ENCODE data around the gene FHL5.
A peak's percentile ranks its signal among the peaks of the same experiment; 100 is the strongest.
"Not testable (repeated sequence)": the region's sequence is repeated elsewhere in the genome, so short reads cannot be mapped to it uniquely, and the experiment has no call there.

Gene FHL5

DNA sequence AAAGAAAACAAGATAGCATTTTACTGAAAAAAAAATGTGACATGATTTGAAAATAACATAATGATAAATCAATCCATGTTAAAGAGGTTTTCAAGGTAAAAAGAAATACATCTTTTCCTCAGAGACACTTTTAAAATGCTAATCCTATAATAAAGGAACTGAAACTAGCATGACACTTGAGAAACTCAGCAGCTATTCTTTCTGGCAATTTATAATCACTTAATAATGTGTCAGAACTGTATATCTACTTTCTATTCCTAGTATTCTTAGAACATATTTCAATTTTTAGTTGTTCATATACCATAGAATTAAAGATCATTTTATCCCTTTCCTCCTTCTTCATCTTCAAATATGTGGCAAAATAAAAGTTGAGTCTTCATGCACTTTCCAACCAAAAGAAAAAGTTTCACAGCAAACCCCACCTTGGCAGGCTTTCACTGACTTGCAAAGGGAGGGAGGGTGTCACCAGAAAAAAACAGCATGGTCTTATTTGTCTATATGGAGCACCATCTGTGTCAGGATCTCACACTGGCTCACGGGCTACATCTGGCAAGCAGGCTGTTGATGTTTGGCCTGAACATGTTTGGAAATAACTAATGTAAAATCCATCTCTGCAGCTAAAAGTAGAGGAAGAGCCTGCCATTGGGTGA is 48.5 kb downstream of the FHL5 start:
- Histone ChIP-seq H3K4me1 (ENCODE audit: control insufficient read depth, insufficient read depth, low read length) (no peaks in the 10 kb centered on the region), H3K9ac (ENCODE audit: low read length) (no peak overlapping the region), H3K9me3 (ENCODE audit: control insufficient read depth, low read length) (no peaks in the 10 kb centered on the region), H3K4me3 (ENCODE audit: low read length) (no peak overlapping the region), H3K27me3 (replicated peaks; ENCODE audit: control insufficient read depth, insufficient read depth, low read length) (peaks cover 13% of the 10 kb centered on the region), H3K36me3 (ENCODE audit: control insufficient read depth, insufficient read depth, low read length, severe bottlenecking) (no peaks in the 10 kb centered on the region)
- DNase-seq (ENCODE audit: low read depth), result no peak

DNA sequence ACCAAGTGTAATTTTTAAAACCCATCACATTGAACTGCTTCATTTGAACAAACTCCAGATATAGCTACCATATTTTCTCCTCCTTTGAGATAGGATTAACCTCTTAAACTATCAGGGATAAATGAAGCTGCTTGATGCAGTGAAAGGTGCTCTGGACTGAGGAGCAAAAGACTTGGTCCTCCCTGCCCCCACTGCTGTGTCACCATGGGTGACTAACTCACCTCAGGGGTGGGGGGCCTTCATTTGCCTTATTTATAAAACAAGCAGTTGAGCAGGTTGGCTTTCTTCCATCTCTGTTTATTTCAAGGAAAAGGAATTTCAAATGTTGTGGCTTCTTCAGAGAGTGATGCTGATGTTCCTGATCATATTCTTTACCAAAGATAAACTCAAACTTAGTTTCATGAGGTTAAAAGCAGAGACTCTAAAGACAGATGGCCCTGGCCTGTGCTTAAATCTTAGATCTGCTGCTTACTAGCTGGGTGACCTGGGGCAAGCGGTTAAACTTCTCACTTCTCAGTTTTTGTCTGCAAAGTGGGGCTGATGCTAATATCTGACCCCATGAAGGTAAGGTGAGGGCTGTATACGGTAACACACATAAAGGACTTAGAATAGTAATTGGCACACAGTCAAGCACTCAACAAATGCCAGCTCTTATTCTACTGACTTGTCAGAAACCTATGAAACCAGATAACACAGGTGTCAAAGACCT is 50.5 kb downstream of the FHL5 start:
- H3K36me3 ChIP-seq (ENCODE audit: control insufficient read depth, insufficient read depth, low read length, severe bottlenecking), result no peaks in the 10 kb centered on the region
- H3K9ac ChIP-seq (ENCODE audit: low read length), result no peak overlapping the region
- peaks cover 13% of the 10 kb centered on the region for H3K27me3 ChIP-seq (replicated peaks; ENCODE audit: control insufficient read depth, insufficient read depth, low read length)
- DNase-seq (ENCODE audit: low read depth), result no peak
- no peaks in the 10 kb centered on the region for H3K4me1 ChIP-seq (ENCODE audit: control insufficient read depth, insufficient read depth, low read length)
- no peak overlapping the region for H3K4me3 ChIP-seq (ENCODE audit: low read length)
- H3K9me3 ChIP-seq (ENCODE audit: control insufficient read depth, low read length), result no peaks in the 10 kb centered on the region

GRCh38 chr6:96620851-96621250 is 57.9 kb downstream of the FHL5 start:
- Histone ChIP-seq H3K4me3 (ENCODE audit: low read length) (no peak overlapping the region), H3K9ac (ENCODE audit: low read length) (no peak overlapping the region), H3K9me3 (ENCODE audit: control insufficient read depth, low read length) (no peaks in the 10 kb centered on the region), H3K4me1 (ENCODE audit: control insufficient read depth, insufficient read depth, low read length) (no peaks in the 10 kb centered on the region), H3K36me3 (ENCODE audit: control insufficient read depth, insufficient read depth, low read length, severe bottlenecking) (no peaks in the 10 kb centered on the region), H3K27me3 (replicated peaks; ENCODE audit: control insufficient read depth, insufficient read depth, low read length) (peaks cover 16% of the 10 kb centered on the region)
- DNase-seq (ENCODE audit: low read depth), result no peak

GRCh38 chr6:96621983-96622382 is 59.1 kb downstream of the FHL5 start:
- Histone ChIP-seq H3K4me3 (ENCODE audit: low read length) (no peak overlapping the region), H3K4me1 (ENCODE audit: control insufficient read depth, insufficient read depth, low read length) (no peaks in the 10 kb centered on the region), H3K9ac (ENCODE audit: low read length) (no peak overlapping the region), H3K9me3 (ENCODE audit: control insufficient read depth, low read length) (no peaks in the 10 kb centered on the region), H3K27me3 (replicated peaks; ENCODE audit: control insufficient read depth, insufficient read depth, low read length) (peaks cover 12% of the 10 kb centered on the region), H3K36me3 (ENCODE audit: control insufficient read depth, insufficient read depth, low read length, severe bottlenecking) (no peaks in the 10 kb centered on the region)
- DNase-seq (ENCODE audit: low read depth), result no peak

DNA sequence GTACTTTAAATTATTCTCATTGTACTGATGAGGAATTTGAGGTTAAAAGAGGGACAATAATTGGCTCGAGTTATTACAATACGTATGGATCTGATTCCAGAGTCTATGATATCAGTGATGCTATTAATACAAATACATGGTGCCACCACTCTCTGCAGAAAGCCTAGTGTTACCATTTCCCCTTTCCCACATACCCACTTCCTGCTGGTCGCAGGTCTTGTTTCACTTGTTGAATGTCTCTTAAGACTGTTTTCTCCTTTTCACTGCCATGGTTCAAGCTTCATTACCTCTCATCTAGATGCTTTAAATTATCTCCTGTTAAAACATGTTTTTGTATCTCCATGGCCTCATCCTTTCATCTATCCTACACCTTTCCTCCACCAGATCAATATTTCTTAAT is 62.0 kb downstream of the FHL5 start:
- no peaks in the 10 kb centered on the region for H3K9me3 ChIP-seq (ENCODE audit: control insufficient read depth, low read length)
- H3K27me3 ChIP-seq (replicated peaks; ENCODE audit: control insufficient read depth, insufficient read depth, low read length), result peaks cover 12% of the 10 kb centered on the region
- H3K4me3 ChIP-seq (ENCODE audit: low read length), result no peak overlapping the region
- no peaks in the 10 kb centered on the region for H3K36me3 ChIP-seq (ENCODE audit: control insufficient read depth, insufficient read depth, low read length, severe bottlenecking)
- DNase-seq (ENCODE audit: low read depth), result no peak
- no peak overlapping the region for H3K9ac ChIP-seq (ENCODE audit: low read length)
- H3K4me1 ChIP-seq (ENCODE audit: control insufficient read depth, insufficient read depth, low read length), result peaks cover 3% of the 10 kb centered on the region

GRCh38 chr6:96626759-96627364 is 63.9 kb downstream of the FHL5 start:
- no peaks in the 10 kb centered on the region for H3K9me3 ChIP-seq (ENCODE audit: control insufficient read depth, low read length)
- no peak overlapping the region for H3K4me3 ChIP-seq (ENCODE audit: low read length)
- peaks cover 8% of the 10 kb centered on the region for H3K27me3 ChIP-seq (replicated peaks; ENCODE audit: control insufficient read depth, insufficient read depth, low read length)
- no peaks in the 10 kb centered on the region for H3K36me3 ChIP-seq (ENCODE audit: control insufficient read depth, insufficient read depth, low read length, severe bottlenecking)
- DNase-seq (ENCODE audit: low read depth), result peak; percentile 71
- no peak overlapping the region for H3K9ac ChIP-seq (ENCODE audit: low read length)
- peaks cover 3% of the 10 kb centered on the region for H3K4me1 ChIP-seq (ENCODE audit: control insufficient read depth, insufficient read depth, low read length)

DNA sequence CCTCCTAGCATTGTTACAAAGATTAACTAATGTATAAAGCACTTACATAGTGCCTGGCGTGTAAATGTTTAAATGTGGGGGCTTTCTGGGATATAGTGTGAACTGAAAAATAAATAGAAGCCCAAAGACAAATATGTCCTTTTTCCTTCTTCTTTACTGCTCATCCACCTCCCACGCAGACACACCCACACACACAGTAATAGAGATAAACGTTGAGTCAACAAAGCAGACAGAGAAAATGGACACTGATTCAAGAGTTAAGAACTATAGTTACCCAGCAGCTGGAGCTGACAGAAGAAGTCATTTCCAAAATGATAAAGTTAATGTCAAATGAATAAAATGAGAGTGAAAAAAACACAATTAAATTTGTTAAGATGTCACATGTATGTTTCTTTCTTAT is 68.3 kb downstream of the FHL5 start:
- Histone ChIP-seq H3K9me3 (ENCODE audit: control insufficient read depth, low read length) (no peaks in the 10 kb centered on the region), H3K9ac (ENCODE audit: low read length) (no peak overlapping the region), H3K36me3 (ENCODE audit: control insufficient read depth, insufficient read depth, low read length, severe bottlenecking) (no peaks in the 10 kb centered on the region), H3K4me3 (ENCODE audit: low read length) (no peak overlapping the region), H3K4me1 (ENCODE audit: control insufficient read depth, insufficient read depth, low read length) (peaks cover 3% of the 10 kb centered on the region), H3K27me3 (replicated peaks; ENCODE audit: control insufficient read depth, insufficient read depth, low read length) (peaks cover 2% of the 10 kb centered on the region)
- no peak for DNase-seq (ENCODE audit: low read depth)

DNA sequence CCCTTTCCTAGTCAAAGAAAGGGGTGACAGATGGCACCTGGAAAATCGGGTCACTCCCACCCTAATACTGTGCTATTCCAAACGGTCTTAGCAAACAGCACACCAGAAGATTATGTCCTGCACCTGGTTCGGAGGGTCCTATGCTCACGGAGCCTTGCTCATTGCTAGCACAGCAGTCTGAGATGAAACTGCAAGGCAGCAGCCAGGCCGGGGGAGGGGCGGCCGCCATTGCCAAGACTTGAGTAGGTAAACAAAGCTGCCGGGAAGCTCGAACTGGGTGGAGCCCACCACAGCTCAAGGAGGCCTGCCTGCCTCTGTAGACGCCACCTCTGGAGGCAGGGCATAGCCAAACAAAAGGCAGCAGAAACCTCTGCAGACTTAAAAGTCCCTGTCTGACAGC is 75.1 kb downstream of the FHL5 start:
- not testable (repeated sequence) for DNase-seq (ENCODE audit: low read depth); H3K4me1 ChIP-seq (ENCODE audit: control insufficient read depth, insufficient read depth, low read length); H3K4me3 ChIP-seq (ENCODE audit: low read length); H3K9me3 ChIP-seq (ENCODE audit: control insufficient read depth, low read length); H3K36me3 ChIP-seq (ENCODE audit: control insufficient read depth, insufficient read depth, low read length, severe bottlenecking); H3K9ac ChIP-seq (ENCODE audit: low read length); H3K27me3 ChIP-seq (replicated peaks; ENCODE audit: control insufficient read depth, insufficient read depth, low read length)

GRCh38 chr6:96645106-96645505 is 82.2 kb downstream of the FHL5 start:
- Histone ChIP-seq H3K27me3 (replicated peaks; ENCODE audit: control insufficient read depth, insufficient read depth, low read length) (peaks cover 12% of the 10 kb centered on the region), H3K9ac (ENCODE audit: low read length) (no peak overlapping the region), H3K9me3 (ENCODE audit: control insufficient read depth, low read length) (no peaks in the 10 kb centered on the region), H3K36me3 (ENCODE audit: control insufficient read depth, insufficient read depth, low read length, severe bottlenecking) (no peaks in the 10 kb centered on the region), H3K4me1 (ENCODE audit: control insufficient read depth, insufficient read depth, low read length) (no peaks in the 10 kb centered on the region), H3K4me3 (ENCODE audit: low read length) (no peak overlapping the region)
- DNase-seq (ENCODE audit: low read depth), result no peak

DNA sequence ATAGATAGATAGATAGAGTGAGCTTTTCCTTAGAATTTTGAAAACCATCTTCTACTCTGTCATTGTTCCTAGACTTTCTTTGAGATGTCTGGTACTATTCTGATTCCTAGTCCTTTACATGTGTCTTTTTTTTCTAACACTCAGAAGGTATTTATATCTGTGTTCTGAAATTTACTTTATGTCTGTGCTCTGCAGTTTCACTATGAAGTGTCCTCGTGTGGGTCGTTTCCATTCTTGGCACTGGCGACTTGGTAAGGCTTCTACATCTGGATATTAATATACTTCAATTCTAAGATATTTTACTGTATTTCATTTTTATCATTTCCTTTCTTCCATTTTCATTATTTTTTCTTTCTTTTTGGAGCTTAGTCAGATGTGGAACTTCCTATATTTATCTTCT is 87.0 kb downstream of the FHL5 start:
- H3K36me3 ChIP-seq (ENCODE audit: control insufficient read depth, insufficient read depth, low read length, severe bottlenecking), result no peaks in the 10 kb centered on the region

GRCh38 chr6:96651816-96652215 is 88.9 kb downstream of the FHL5 start:
- H3K4me3 ChIP-seq (ENCODE audit: low read length), result no peak overlapping the region
- H3K4me1 ChIP-seq (ENCODE audit: control insufficient read depth, insufficient read depth, low read length), result no peaks in the 10 kb centered on the region
- no peak for DNase-seq (ENCODE audit: low read depth)
- H3K36me3 ChIP-seq (ENCODE audit: control insufficient read depth, insufficient read depth, low read length, severe bottlenecking), result no peaks in the 10 kb centered on the region
- no peaks in the 10 kb centered on the region for H3K9me3 ChIP-seq (ENCODE audit: control insufficient read depth, low read length)
- peaks cover 6% of the 10 kb centered on the region for H3K27me3 ChIP-seq (replicated peaks; ENCODE audit: control insufficient read depth, insufficient read depth, low read length)
- H3K9ac ChIP-seq (ENCODE audit: low read length), result no peak overlapping the region

More for the DNA sequence above, 87.0 kb downstream of the FHL5 start:
- Histone ChIP-seq H3K9ac (ENCODE audit: low read length) (no peak overlapping the region), H3K4me3 (ENCODE audit: low read length) (no peak overlapping the region), H3K27me3 (replicated peaks; ENCODE audit: control insufficient read depth, insufficient read depth, low read length) (peaks cover 10% of the 10 kb centered on the region), H3K4me1 (ENCODE audit: control insufficient read depth, insufficient read depth, low read length) (no peaks in the 10 kb centered on the region), H3K9me3 (ENCODE audit: control insufficient read depth, low read length) (no peaks in the 10 kb centered on the region)
- no peak for DNase-seq (ENCODE audit: low read depth)
